HCT116 (cell line): ENCODE results near the gene AK4.

Experiments
- CTCF ChIP-seq, 3 experiments: fragments of 200-600 bp in 1 of 3; sonication (generic) in 1 of 3; IDR thresholded peaks in 2 of 3; conservative IDR thresholded peaks in 1 of 3; 2 replicates each; pipeline ENCODE4 v1.5.1; 2012 to 2017; ENCODE audit warnings: low read depth in 2 of 3, low read length in 2 of 3, antibody characterized with exemption in 1 of 3, borderline replicate concordance in 1 of 3, control low read depth in 1 of 3, mild to moderate bottlenecking in 1 of 3, mixed read lengths in 1 of 3, mixed run types in 1 of 3, moderate library complexity in 1 of 3; ENCODE audit not compliant: insufficient read depth in 1 of 3
- EZH2 ChIP-seq: fragments of 200-600 bp; sonication (generic); IDR thresholded peaks from 2 replicates; pipeline ENCODE4 v1.6.1; 2017; ENCODE audit warnings: antibody characterized with exemption, mixed run types
- EZH2phosphoT487 ChIP-seq: fragments of 200-600 bp; IDR thresholded peaks from 2 replicates; pipeline ENCODE4 v1.6.1; 2018; ENCODE audit warnings: antibody characterized with exemption, borderline replicate concordance
- FOSL1 ChIP-seq: IDR thresholded peaks from 2 replicates; pipeline ENCODE4 v1.6.1; 2012; ENCODE audit warnings: low read depth
- JUND ChIP-seq: IDR thresholded peaks from 2 replicates; pipeline ENCODE4 v1.6.1; 2012
- MAX ChIP-seq: IDR thresholded peaks from 2 replicates; pipeline ENCODE4 v1.6.1; 2012
- POLR2A ChIP-seq: IDR thresholded peaks from 2 replicates; pipeline ENCODE4 v1.7.0; 2011; ENCODE audit warnings: borderline replicate concordance; ENCODE audit not compliant: insufficient read depth, insufficient read length; ENCODE audit errors: extremely low read depth
- POLR2AphosphoS5 ChIP-seq: IDR thresholded peaks from 2 replicates; pipeline ENCODE4 v1.6.1; 2011; ENCODE audit warnings: mild to moderate bottlenecking, low read depth, low read length, moderate library complexity
- RAD21 ChIP-seq: IDR thresholded peaks from 2 replicates; pipeline ENCODE4 v1.6.1; 2012; ENCODE audit warnings: low read depth, mild to moderate bottlenecking
- SIN3A ChIP-seq: IDR thresholded peaks from 2 replicates; pipeline ENCODE4 v1.6.1; 2012; ENCODE audit warnings: low read depth
- ZNF274 ChIP-seq: fragments of 200-500 bp; sonication (Bioruptor generic); IDR thresholded peaks from 2 replicates; pipeline ENCODE4 v1.6.1; 2014; ENCODE audit warnings: mild to moderate bottlenecking, low read depth, low read length, inconsistent platforms
- TF ChIP-seq, protein P1 (sequence below): IDR thresholded peaks from 2 replicates; pipeline ENCODE4 v1.6.1; 2012; ENCODE audit warnings: low read depth
- TF ChIP-seq, protein P2 (sequence below): IDR thresholded peaks from 2 replicates; pipeline ENCODE4 v1.6.1; 2012

DNA sequence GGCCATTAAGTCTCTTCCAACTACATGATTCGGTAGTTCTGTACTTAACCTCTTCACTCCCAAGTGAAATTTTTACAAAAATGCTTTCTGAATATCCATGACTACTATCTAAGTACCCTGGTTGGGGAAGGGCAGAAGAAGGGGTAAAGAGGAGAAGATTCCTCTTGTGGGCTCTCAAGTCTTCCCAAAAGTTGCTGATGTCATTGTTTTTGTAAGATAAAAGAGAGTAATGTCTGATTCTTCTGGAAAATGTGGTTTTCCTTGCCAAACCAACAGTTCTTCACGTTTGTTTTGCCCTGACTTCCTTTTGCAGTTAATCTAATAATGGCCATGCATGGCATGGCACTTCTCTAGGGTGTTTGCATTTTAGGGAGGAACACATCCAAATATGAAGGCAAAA is 34.7 kb upstream of the AK4 start:
- TF ChIP-seq CTCF (IDR thresholded peaks at IDR 0.05 in 2 of 3, conservative IDR thresholded peaks at IDR 0.05 in 1 of 3; ENCODE audit: borderline replicate concordance in 1 of 3, insufficient read depth in 1 of 3, low read depth in 2 of 3, low read length in 2 of 3) (no peak), EZH2phosphoT487 (no peak), EZH2 (no peak), POLR2AphosphoS5 (no peak), JUND (no peak), FOSL1 (no peak), MAX (no peak), POLR2A (no peak), RAD21 (no peak), ZNF274 (no peak), SIN3A (no peak)
- TF ChIP-seq, protein P1, sequence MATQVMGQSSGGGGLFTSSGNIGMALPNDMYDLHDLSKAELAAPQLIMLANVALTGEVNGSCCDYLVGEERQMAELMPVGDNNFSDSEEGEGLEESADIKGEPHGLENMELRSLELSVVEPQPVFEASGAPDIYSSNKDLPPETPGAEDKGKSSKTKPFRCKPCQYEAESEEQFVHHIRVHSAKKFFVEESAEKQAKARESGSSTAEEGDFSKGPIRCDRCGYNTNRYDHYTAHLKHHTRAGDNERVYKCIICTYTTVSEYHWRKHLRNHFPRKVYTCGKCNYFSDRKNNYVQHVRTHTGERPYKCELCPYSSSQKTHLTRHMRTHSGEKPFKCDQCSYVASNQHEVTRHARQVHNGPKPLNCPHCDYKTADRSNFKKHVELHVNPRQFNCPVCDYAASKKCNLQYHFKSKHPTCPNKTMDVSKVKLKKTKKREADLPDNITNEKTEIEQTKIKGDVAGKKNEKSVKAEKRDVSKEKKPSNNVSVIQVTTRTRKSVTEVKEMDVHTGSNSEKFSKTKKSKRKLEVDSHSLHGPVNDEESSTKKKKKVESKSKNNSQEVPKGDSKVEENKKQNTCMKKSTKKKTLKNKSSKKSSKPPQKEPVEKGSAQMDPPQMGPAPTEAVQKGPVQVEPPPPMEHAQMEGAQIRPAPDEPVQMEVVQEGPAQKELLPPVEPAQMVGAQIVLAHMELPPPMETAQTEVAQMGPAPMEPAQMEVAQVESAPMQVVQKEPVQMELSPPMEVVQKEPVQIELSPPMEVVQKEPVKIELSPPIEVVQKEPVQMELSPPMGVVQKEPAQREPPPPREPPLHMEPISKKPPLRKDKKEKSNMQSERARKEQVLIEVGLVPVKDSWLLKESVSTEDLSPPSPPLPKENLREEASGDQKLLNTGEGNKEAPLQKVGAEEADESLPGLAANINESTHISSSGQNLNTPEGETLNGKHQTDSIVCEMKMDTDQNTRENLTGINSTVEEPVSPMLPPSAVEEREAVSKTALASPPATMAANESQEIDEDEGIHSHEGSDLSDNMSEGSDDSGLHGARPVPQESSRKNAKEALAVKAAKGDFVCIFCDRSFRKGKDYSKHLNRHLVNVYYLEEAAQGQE: no peak
- TF ChIP-seq, protein P2, sequence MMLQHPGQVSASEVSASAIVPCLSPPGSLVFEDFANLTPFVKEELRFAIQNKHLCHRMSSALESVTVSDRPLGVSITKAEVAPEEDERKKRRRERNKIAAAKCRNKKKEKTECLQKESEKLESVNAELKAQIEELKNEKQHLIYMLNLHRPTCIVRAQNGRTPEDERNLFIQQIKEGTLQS: no peak
